Activated CD8-positive, alpha-beta T cell treated with anti-CD3 and anti-CD28 coated beads for 36 hours (primary cell): Measurements from ENCODE around the gene SMCO1. TPM values are rescaled to one million over a fixed set of nuclear protein-coding genes. Genes with fewer than 3 reads are reported as not detected.
"Not testable (repeated sequence)": the region's sequence is repeated elsewhere in the genome, so short reads cannot be mapped to it uniquely, and the experiment has no call there.

Experiments
- ATAC-seq: fragments of 200-7000 bp; cut with Tn5 transposase; one replicate; pipeline ENCODE4 v1.10.0; 2021; ENCODE audit warnings: mild to moderate bottlenecking, moderate library complexity
- CTCF ChIA-PET: fragments of 350-600 bp; sonication (Branson Sonifier 250); formaldehyde crosslinking; loops from one replicate; lab custom pipeline; 2021; ENCODE audit warnings: antibody characterized with exemption; lab: Charles Lee
- POLR2A ChIA-PET: fragments of 350-600 bp; sonication (Branson Sonifier 250); formaldehyde crosslinking; loops from one replicate; lab custom pipeline; 2021; ENCODE audit warnings: antibody characterized with exemption; lab: Charles Lee
- DNase-seq: peaks from one replicate; pipeline ENCODE4 v3.0.0-alpha.2; 2020
- H3K27ac Mint-ChIP-seq: one replicate; pipeline ENCODE4 v1.8.0; 2021; ENCODE audit warnings: mild to moderate bottlenecking, mixed read lengths
- H3K27me3 Mint-ChIP-seq: one replicate; pipeline ENCODE4 v1.8.0; 2021; ENCODE audit warnings: mixed read lengths
- H3K36me3 Mint-ChIP-seq: one replicate; pipeline ENCODE4 v1.8.0; 2021; ENCODE audit warnings: low read depth, mixed read lengths
- H3K4me1 Mint-ChIP-seq: one replicate; pipeline ENCODE4 v1.8.0; 2021; ENCODE audit warnings: low read depth, mixed read lengths
- H3K4me3 Mint-ChIP-seq: one replicate; pipeline ENCODE4 v1.8.0; 2021; ENCODE audit warnings: mild to moderate bottlenecking, moderate library complexity, mixed read lengths
- H3K9me3 Mint-ChIP-seq: one replicate; pipeline ENCODE4 v1.8.0; 2021; ENCODE audit warnings: mixed read lengths
- intact Hi-C: fragments of 100-400 bp; cut with micrococcal nuclease; formaldehyde crosslinking; loops from one replicate; pipeline ENCODE4 v1.10.0; 2022
- total RNA-seq, 2 experiments: library from RNA; stranded (reverse); gene quantifications; one replicate each; pipeline ENCODE4 v1.2.3, GENCODE V29; 2021
- TF ChIP-seq, protein P1 (sequence below): fragments of 200-600 bp; IDR thresholded peaks from one replicate; pipeline ENCODE4 v1.8.0; 2022; ENCODE audit warnings: antibody characterized with exemption, mild to moderate bottlenecking

Gene SMCO1
- total RNA-seq, 2 experiments from 2014 or later, result not detected

DNA sequence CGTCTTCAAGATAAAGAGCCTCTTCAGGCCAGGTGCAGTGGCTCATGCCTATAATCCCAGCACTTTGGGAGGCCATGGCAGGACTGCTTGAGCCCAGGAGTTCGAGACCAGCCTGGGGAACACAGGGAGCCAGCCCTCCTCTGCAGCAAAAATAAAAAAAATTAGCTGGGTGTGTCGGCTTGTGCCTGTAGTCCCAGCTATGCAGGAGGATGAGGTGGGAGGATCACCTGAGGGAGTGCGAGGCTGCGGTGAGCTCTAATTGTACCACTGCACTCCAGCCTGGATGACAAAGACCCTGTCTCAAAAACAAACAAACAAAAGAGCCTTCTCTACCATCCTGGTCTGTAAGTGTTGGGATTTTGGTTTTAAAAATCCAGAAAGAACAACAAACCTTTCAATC, 42.1 kb upstream of the SMCO1 start:
- intact Hi-C loops, result no loop called here
- Mint-ChIP-seq H3K9me3 (no peaks in the 10 kb centered on the region), H3K36me3 (peaks cover 5% of the 10 kb centered on the region), H3K27ac (no peak overlapping the region), H3K4me1 (peaks cover 12% of the 10 kb centered on the region), H3K27me3 (no peaks in the 10 kb centered on the region), H3K4me3 (no peak overlapping the region)
- TF ChIP-seq, protein P1, sequence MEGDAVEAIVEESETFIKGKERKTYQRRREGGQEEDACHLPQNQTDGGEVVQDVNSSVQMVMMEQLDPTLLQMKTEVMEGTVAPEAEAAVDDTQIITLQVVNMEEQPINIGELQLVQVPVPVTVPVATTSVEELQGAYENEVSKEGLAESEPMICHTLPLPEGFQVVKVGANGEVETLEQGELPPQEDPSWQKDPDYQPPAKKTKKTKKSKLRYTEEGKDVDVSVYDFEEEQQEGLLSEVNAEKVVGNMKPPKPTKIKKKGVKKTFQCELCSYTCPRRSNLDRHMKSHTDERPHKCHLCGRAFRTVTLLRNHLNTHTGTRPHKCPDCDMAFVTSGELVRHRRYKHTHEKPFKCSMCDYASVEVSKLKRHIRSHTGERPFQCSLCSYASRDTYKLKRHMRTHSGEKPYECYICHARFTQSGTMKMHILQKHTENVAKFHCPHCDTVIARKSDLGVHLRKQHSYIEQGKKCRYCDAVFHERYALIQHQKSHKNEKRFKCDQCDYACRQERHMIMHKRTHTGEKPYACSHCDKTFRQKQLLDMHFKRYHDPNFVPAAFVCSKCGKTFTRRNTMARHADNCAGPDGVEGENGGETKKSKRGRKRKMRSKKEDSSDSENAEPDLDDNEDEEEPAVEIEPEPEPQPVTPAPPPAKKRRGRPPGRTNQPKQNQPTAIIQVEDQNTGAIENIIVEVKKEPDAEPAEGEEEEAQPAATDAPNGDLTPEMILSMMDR, result no peak
- ChIA-PET POLR2A (no interaction called here), CTCF (interaction anchor here (3.1 kb wide), 1 partner anchor 20 kb away, joined by 12 read pairs; no protein-coding TSS in a partner anchor)
- no peak for DNase-seq
- no peak for ATAC-seq

DNA sequence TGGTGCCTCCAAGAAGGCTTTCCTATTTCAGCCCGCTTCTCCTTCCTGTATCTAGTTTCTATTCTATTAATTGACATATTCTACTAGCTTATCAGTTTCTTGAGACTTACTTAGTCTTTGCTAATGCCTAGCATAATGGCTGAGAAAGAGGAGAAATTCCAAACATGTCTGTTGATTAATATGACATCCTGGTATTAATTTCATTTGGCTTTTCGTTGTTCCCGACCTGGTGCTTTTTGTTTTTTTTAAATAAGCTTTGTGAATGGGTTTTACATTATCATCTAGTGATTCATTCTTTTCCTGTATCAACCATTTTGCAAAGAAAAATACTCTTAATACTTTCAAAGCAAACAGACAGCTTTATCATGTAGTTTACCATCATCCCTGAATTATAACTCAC, 40.1 kb upstream of the SMCO1 start:
- DNase-seq, result no peak
- CTCF ChIA-PET, result interaction anchor here (0.6 to 3.1 kb wide), 7 partner anchors 8 to 54 kb away, joined by 3 to 26 read pairs (median 6); partner anchors contain the start of genes FBXO45 and WDR53
- Mint-ChIP-seq H3K36me3 (peaks cover 5% of the 10 kb centered on the region), H3K27me3 (no peaks in the 10 kb centered on the region), H3K4me1 (peaks cover 9% of the 10 kb centered on the region), H3K4me3 (no peak overlapping the region), H3K9me3 (peaks cover 3% of the 10 kb centered on the region), H3K27ac (no peak overlapping the region)
- POLR2A ChIA-PET, result interaction anchor here (5.2 kb wide), 1 partner anchor 13 kb away, joined by 25 read pairs; the partner anchor contains the start of genes FBXO45 and WDR53
- intact Hi-C loops, result no loop called here
- TF ChIP-seq, protein P1, result no peak
- ATAC-seq, result no peak

DNA sequence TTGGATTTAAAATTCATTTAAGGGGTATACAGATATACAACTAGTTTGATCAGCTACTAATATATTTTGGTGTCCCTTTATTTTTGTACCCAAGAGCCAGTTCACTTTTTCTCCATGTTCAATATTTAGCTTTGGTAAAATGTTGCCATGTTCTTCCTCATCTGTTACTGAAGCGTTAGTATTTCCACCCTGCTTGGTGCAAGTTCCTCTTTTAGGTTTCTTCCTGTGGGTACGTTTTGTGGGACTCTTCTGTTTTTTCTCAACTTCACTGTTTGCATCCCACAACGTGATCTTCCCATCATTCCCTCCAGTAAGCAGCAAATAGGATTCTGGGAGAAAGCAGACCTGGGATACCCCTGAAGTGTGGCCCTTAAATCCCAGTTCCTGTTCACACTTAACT, 39.1 kb upstream of the SMCO1 start:
- TF ChIP-seq, protein P1, result no peak
- Mint-ChIP-seq H3K4me3 (no peak overlapping the region), H3K27me3 (no peaks in the 10 kb centered on the region), H3K27ac (no peak overlapping the region), H3K36me3 (peaks cover 6% of the 10 kb centered on the region), H3K4me1 (peaks cover 4% of the 10 kb centered on the region), H3K9me3 (peaks cover 11% of the 10 kb centered on the region)
- ATAC-seq, result no peak
- ChIA-PET POLR2A (interaction anchor here (0.6 to 5.2 kb wide), 2 partner anchors 14 to 210 kb away, joined by 3 to 25 read pairs; partner anchors contain the start of genes FBXO45 and WDR53), CTCF (interaction anchor here (0.9 to 3.1 kb wide), 6 partner anchors 9 to 56 kb away, joined by 3 to 26 read pairs (median 3); no protein-coding TSS in a partner anchor)
- intact Hi-C loops, result no loop called here
- no peak for DNase-seq

DNA sequence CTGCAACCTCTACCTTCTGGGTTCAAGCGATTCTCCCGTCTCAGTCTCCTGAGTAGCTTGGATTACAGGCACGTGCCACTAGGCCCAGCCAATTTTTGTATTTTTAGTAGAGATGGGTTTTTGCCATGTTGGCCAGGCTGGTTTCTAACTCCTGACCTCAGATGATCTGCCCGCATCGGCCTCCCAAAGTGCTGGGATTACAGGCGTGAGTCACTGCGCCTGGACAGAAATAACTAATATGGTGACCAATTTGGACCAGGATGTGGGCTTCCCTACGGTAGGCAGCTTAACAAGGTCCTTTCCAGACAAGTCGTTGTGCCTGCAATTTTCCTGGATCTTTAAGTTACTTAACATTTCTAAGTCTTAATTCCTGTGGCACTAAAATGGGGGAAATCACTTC, 38.4 kb upstream of the SMCO1 start:
- Mint-ChIP-seq H3K9me3 (peaks cover 13% of the 10 kb centered on the region), H3K4me1 (peaks cover 4% of the 10 kb centered on the region), H3K27ac (no peak overlapping the region), H3K36me3 (peaks cover 6% of the 10 kb centered on the region), H3K4me3 (no peak overlapping the region), H3K27me3 (no peaks in the 10 kb centered on the region)
- ATAC-seq (no peak), DNase-seq (no peak)
- CTCF ChIA-PET, result interaction anchor here (0.9 to 2.8 kb wide), 4 partner anchors 10 to 25 kb away, joined by 3 to 26 read pairs (median 3); no protein-coding TSS in a partner anchor
- intact Hi-C loops, result no loop called here
- TF ChIP-seq, protein P1, result no peak
- POLR2A ChIA-PET, result interaction anchor here (0.6 to 5.2 kb wide), 2 partner anchors 15 to 209 kb away, joined by 3 to 25 read pairs; partner anchors contain the start of genes FBXO45 and WDR53

DNA sequence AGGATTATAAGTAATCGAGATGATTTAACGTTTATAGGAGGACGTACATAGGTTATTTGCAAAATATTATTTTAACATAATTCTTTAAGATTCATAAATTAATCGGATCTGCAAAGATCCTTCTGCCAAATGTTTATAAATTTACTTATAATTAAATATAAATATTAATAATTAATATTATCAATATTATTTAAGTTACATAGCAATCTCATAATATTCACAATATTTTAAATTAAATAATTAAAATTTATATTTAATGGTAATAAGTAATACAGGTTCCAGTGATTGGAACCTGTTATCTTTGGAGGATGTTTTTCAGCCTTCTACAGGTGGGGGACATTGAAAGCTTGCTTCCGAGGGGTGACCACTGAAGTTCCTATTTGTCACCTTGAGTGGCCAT, 37.1 kb upstream of the SMCO1 start:
- intact Hi-C loops, result no loop called here
- H3K4me3 Mint-ChIP-seq, result no peak overlapping the region
- peaks cover 9% of the 10 kb centered on the region for H3K36me3 Mint-ChIP-seq
- ChIA-PET CTCF (no interaction called here), POLR2A (interaction anchor here (5.2 kb wide), 1 partner anchor 16 kb away, joined by 25 read pairs; the partner anchor contains the start of genes FBXO45 and WDR53)
- TF ChIP-seq, protein P1, result no peak
- H3K27me3 Mint-ChIP-seq, result no peaks in the 10 kb centered on the region
- DNase-seq (no peak), ATAC-seq (no peak)
- peaks cover 4% of the 10 kb centered on the region for H3K4me1 Mint-ChIP-seq
- no peak overlapping the region for H3K27ac Mint-ChIP-seq
- H3K9me3 Mint-ChIP-seq, result peaks cover 17% of the 10 kb centered on the region

DNA sequence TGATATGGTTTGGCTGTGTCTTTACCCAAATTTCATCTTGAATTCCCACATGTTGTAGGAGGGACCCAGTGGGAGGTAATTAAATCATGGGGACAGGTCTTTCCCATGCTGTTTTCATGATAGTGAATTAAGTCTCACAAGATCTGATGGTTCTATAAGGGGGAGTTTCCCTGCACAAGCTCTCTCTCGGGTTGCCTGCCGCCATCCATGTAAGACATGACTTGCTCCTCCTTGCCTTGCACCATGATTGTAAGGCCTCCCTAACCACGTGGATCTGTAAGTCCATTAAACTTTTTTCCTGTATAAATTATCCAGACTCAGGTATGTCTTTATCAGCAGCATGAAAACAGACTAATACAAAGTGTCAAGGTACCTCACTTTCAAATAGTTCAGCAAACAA, 35.0 kb upstream of the SMCO1 start:
- ATAC-seq, H3K36me3 Mint-ChIP-seq, DNase-seq, H3K27ac Mint-ChIP-seq, H3K4me3 Mint-ChIP-seq, POLR2A ChIA-PET, H3K27me3 Mint-ChIP-seq, H3K4me1 Mint-ChIP-seq, intact Hi-C loops: not testable (repeated sequence)
- H3K9me3 Mint-ChIP-seq, result peaks cover 17% of the 10 kb centered on the region
- CTCF ChIA-PET, result interaction anchor here (1.0 kb wide), 1 partner anchor 48 kb away, joined by 3 read pairs; no protein-coding TSS in a partner anchor

DNA sequence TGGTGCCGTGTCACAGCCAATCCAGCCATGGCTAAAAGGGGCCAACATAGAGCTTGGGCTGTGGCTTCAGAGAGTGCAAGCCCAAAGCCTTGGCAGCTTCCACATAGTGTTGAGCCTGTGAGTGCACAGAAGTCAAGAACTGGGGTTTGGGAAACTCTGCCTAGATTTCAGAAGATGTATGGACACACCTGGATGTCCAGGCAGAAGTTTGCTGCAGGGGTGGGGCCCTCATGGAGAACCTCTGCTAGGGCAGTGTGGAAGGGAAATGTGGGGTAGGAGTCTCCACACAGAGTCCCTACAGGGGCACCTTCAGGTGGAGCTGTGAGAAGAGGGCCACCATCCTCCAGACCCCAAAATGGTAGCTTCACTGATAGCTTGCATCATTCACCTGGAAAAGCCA, 34.2 kb upstream of the SMCO1 start:
- H3K27me3 Mint-ChIP-seq, POLR2A ChIA-PET, H3K4me3 Mint-ChIP-seq, H3K27ac Mint-ChIP-seq, H3K4me1 Mint-ChIP-seq, ATAC-seq, H3K36me3 Mint-ChIP-seq, intact Hi-C loops, DNase-seq, CTCF ChIA-PET: not testable (repeated sequence)
- H3K9me3 Mint-ChIP-seq, result peaks cover 17% of the 10 kb centered on the region
